Measurements from ENCODE around the gene GHDC.

DNA sequence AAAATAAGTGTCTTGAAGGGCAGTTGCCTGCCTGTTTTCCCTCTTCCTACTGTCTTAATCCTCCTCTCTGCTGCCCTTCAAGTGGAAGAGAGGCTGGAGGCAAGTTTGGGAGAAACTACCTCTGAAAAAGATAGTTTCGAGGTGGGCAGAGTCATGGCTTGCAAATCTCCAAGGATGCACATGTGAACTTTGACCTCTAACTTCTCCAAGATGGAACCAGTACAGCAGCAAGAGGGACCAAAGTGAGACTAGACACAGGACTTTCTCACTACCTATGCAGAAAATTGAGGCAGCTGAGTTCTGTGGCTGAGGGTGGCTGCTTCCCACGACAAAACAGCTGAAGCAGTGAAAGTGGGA lies 12.5 kb downstream of the GHDC start:
- no peak for TF ChIP-seq POLR2A (IDR thresholded peaks at IDR 0.05)
- TF ChIP-seq, protein P1, sequence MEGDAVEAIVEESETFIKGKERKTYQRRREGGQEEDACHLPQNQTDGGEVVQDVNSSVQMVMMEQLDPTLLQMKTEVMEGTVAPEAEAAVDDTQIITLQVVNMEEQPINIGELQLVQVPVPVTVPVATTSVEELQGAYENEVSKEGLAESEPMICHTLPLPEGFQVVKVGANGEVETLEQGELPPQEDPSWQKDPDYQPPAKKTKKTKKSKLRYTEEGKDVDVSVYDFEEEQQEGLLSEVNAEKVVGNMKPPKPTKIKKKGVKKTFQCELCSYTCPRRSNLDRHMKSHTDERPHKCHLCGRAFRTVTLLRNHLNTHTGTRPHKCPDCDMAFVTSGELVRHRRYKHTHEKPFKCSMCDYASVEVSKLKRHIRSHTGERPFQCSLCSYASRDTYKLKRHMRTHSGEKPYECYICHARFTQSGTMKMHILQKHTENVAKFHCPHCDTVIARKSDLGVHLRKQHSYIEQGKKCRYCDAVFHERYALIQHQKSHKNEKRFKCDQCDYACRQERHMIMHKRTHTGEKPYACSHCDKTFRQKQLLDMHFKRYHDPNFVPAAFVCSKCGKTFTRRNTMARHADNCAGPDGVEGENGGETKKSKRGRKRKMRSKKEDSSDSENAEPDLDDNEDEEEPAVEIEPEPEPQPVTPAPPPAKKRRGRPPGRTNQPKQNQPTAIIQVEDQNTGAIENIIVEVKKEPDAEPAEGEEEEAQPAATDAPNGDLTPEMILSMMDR (IDR thresholded peaks at IDR 0.05): no peak

Data from uterus (tissue), 2 donors.